ENCODE measurements around the gene PPP2R5E. TPM values are rescaled to one million over a fixed set of nuclear protein-coding genes. Genes with fewer than 3 reads are reported as not detected.

PPP2R5E gene
- total RNA-seq, 2 donors from 2014 or later = 17.3 to 18.7 TPM

- H3K27ac ChIP-seq = no peak overlapping the region
- H3K36me3 ChIP-seq = no peaks in the 10 kb centered on the region
- H3K4me3 ChIP-seq = no peak overlapping the region
- no peaks in the 10 kb centered on the region for H3K9me3 ChIP-seq
- no peaks in the 10 kb centered on the region for H3K27me3 ChIP-seq
- DNase-seq (ENCODE audit: low spot score) = no peak
- no peak for TF ChIP-seq CTCF (IDR thresholded peaks at IDR 0.05)
- peaks cover 0 to 22% of the 10 kb centered on the region in 2 donors for H3K4me1 ChIP-seq
These were observed 2.3 kb upstream of the PPP2R5E start for GRCh38 chr14:63545431-63545830.

GRCh38 chr14:63544591-63545299, 1.6 kb upstream of the PPP2R5E start:
- peak in 1 of 2 donors; percentile 65 for TF ChIP-seq CTCF (IDR thresholded peaks at IDR 0.05)
- Histone ChIP-seq H3K4me1 (peaks cover 0 to 22% of the 10 kb centered on the region in 2 donors), H3K36me3 (no peaks in the 10 kb centered on the region), H3K27ac (no peak overlapping the region), H3K27me3 (no peaks in the 10 kb centered on the region), H3K9me3 (no peaks in the 10 kb centered on the region), H3K4me3 (peak overlapping the region in 1 of 2 donors; percentile 90)
- DNase-seq (ENCODE audit: low spot score) = no peak

- no peaks in the 10 kb centered on the region for H3K27me3 ChIP-seq
- no peaks in the 10 kb centered on the region for H3K9me3 ChIP-seq
- peaks cover 5% of the 10 kb centered on the region for H3K36me3 ChIP-seq
- H3K4me1 ChIP-seq = peaks cover 0 to 22% of the 10 kb centered on the region in 2 donors
- no peak for DNase-seq (ENCODE audit: low spot score)
- TF ChIP-seq CTCF (IDR thresholded peaks at IDR 0.05) = no peak
- peak overlapping the region; percentile 90 to 93 for H3K4me3 ChIP-seq
- H3K27ac ChIP-seq = peak overlapping the region; percentile 87 to 92
These were observed 739 bp upstream of the PPP2R5E start for GRCh38 chr14:63543826-63544406.

- H3K9me3 ChIP-seq = no peaks in the 10 kb centered on the region
- no peaks in the 10 kb centered on the region for H3K27me3 ChIP-seq
- peaks cover 18% of the 10 kb centered on the region for H3K36me3 ChIP-seq
- no peak for DNase-seq (ENCODE audit: low spot score)
- peaks cover 0 to 22% of the 10 kb centered on the region in 2 donors for H3K4me1 ChIP-seq
- no peak for TF ChIP-seq CTCF (IDR thresholded peaks at IDR 0.05)
- peak overlapping the region; percentile 87 to 92 for H3K27ac ChIP-seq
- H3K4me3 ChIP-seq = peak overlapping the region; percentile 90 to 93
These were observed 762 bp downstream of the PPP2R5E start for GRCh38 chr14:63542231-63542999.

GRCh38 chr14:63535918-63536317, 7.3 kb downstream of the PPP2R5E start:
- no peak overlapping the region for H3K27ac ChIP-seq
- DNase-seq (ENCODE audit: low spot score) = no peak
- H3K4me3 ChIP-seq = no peak overlapping the region
- H3K36me3 ChIP-seq = peaks cover 18% of the 10 kb centered on the region
- no peaks in the 10 kb centered on the region for H3K9me3 ChIP-seq
- H3K27me3 ChIP-seq = no peaks in the 10 kb centered on the region
- TF ChIP-seq CTCF (IDR thresholded peaks at IDR 0.05) = no peak
- no peaks in the 10 kb centered on the region for H3K4me1 ChIP-seq
